CD4-positive, alpha-beta T cell treated with Interleukin-6 at 100 ng/mL for 8 hours (primary cell): ENCODE results near the gene MAS1.

Experiments
- DNase-seq: peaks from one replicate; pipeline ENCODE4 v3.0.0-alpha.2; 2020; ENCODE audit warnings: mixed read lengths, low spot score

Gene MAS1

DNA sequence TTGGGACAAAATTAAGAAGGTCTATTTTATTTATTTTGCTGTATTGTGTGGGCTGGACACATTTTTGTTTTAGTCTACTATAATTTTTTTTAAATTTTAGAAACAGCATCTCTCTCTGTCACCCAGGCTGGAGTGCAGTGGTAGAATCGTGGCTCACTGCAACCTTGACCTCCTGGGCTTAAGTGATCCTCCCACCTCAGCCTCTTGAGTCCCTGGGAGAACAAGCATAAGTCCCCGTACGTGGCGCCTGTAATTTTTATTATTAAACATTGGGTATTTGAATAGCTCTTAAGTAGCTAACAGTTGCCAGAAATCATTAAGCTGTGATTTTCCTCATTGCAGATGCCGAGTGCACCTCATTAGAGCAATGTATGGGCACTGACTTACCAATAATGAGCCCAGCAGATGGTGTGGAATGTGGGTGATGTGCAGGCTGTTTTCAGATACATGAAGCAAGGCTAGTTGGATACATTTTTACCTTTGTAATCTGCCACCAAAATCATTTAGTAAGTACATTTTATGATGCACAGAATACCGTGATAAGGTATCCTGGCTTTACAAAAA, 10.3 kb upstream of the MAS1 start:
- DNase-seq, result no peak

DNA sequence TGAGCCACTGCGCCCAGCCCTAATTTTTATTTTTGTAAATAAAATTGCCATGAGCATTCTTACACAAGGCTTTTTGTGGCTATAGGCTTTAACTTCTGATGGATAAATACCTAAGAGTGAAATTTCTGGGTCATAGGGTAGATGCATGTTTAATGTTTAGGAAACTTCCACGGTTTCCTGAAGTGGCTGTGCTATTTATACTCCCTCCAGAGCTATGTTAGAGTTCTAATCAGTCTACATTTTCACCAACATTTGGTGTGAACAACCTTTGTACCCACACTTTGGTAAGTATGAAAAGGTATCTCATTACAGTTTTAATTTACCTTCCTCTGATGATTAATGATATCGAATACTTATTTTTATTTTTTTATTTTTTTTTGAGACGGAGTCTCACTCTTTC, 6.1 kb upstream of the MAS1 start:
- DNase-seq, result no peak

DNA sequence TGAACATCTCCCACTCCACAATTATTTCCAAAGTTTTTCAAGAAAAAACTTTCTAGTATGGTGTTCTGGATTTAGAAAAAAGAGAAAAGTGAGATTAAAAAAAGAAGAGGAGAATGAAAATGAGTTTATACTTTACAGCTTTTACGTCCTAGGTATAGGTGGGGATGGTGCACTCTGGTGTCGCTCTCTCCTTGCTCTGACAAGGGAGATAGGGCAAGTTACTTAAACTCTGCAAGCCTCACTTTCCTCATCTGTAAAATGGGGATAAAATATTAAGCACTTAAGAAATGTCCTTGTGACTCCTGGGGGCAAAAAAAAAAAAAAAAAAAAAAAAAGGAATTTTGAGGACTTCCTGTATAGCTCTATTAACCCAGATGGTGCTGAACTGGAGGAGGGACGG, 4.5 kb upstream of the MAS1 start:
- DNase-seq, result no peak

DNA sequence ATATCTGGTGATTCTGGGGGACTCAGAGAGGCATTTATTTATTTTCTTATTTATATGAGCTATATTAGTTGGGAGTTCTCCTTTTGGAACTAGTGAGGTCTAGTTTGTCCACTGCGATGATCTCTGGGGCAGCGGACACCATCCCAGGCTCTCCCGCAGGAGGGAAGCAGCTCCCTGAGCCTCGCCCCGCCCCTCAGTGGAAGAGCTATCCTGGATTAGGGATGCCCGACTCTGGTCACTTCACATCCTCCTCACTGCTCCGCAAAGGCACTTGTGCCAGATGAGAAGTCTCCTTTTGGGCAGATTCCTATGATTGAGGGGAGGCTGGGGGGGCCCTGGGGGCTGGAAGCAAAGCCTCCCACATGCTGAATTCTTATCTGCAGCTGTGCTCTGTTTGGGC, 3.6 kb upstream of the MAS1 start:
- no peak for DNase-seq

DNA sequence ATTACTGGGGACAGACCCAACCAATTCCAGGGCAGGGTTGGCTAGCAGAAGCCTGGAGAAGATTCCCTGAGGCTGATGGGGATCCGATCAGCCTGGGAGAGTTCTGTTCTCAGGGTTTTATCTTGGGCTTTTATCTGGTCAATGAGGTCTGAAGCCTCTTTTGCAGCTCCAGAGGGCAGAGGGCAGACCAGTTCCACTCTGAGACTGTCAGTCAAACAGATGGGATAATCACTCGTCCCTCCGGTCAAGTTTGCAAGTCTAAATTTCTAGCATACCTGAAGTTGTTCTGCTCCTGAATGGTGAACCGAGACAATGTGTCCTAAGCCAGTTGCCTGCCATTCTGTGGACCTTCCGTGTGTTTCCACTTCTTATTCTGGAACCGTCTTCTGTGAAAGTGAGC, 3.0 kb upstream of the MAS1 start:
- DNase-seq, result no peak

DNA sequence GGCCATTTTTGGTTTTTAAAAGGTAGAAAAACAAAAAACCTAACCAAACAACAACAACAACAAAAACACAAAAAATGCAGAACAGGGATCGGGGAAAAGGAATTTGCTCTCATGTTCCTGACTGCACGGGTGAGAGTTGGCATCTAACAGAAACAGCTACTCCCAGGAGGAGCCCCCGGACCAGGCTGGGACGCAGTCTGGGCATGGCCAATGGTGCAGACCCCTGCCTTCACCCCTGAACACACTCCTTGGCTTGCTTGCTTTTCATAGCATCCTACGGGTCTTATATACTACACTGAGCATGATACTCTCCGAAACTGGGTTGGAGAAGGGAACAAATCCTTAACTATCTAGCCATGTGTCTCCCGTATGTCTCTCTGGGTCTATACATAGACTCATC, 587 bp upstream of the MAS1 start:
- no peak for DNase-seq

DNA sequence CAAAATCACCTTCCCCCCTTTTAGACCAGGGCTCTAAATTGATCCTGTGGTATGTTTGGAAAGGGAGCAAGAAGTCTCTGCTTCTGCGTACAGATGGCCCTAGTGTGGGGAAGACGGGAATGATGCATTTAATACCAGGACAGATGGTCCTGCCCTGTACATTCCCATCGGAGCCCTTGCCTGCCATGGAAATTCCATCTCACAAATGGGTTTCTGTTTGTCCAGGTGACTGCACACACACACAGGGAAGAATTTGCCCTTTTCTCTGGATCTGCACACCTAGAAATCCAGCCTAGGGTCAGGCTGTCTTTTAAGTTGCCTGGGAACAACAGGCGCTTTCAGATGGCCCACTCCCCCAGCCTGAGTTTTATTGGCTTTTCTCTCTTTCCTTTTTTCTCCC, 1.3 kb downstream of the MAS1 start:
- DNase-seq, result no peak

DNA sequence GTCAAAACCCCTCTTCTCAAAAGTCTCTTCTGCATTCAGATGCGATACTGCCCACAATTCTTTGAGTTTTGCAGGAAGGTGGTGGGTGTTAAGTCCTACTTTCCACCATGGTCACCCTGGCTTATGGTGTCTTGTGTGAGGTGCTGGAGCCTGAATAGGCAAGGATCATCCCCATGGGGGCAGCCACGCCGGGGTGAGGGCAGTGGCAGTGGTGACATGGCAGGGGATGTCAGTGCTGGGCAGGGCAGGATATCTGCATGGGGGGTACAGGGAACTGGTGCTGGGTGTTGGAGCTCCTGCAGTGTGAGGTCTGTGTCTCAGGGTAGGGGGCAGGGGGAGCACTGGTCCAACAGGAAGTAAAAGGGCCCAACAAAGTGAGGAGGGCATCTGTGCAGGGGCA, 2.3 kb downstream of the MAS1 start:
- no peak for DNase-seq

DNA sequence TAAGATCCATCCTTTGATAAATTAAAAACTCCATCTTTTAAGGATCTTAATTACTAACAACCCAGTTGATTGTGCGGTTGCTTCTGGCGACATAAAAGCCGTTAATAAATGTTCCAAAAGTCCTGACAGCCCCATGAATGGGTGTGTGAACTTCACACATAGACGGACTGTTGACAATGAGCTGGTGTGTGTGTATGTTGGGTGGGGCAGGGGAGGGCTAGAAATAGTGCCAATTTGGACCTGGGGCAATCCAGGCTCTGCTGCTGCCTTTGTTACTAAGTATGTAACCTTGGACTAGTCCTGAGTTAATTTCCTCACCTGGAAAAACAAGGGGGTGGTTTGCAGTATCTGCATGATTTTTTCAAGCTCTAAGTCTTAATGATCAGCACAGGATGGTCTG, 4.2 kb downstream of the MAS1 start:
- no peak for DNase-seq

DNA sequence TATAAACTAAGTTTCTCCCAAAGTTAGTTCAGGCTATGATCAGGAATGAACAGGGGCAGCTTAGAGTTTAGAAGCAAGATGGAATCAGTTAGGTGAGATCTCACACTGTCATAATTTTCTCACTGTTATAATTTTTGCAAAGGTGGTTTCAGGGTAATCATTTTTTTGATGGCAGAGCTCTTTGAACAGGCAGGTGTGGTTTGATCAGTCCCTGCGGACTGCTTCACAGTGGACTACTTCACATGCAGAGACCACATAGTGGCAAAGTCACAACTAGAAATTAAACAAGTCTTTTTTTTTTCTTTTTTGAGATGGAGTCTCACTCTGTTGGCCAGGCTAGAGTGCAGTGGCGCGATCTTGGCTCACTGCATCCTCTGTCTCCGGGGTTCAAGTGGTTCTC, 6.8 kb downstream of the MAS1 start:
- DNase-seq, result no peak

DNA sequence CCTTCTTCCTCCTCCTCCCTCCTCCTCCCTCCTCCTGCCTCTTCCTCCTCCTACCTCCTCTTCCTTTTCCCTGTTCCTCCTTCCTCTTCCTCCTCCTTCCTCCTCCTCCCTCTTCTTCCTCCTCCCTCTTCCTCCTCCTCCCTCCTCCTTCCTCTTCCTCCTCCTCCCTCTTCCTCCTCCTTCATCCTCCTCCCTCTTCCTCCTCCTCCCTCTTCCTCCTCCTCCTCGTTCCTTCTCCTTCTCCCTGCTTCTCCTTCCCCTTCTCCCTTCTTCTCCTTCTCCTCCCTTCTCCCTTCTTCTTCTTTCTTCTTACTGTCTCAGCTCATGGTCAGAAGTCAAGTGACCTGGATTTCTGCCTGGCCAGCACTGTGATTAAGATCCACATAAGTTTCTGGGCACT, 7.7 kb downstream of the MAS1 start:
- no peak for DNase-seq

DNA sequence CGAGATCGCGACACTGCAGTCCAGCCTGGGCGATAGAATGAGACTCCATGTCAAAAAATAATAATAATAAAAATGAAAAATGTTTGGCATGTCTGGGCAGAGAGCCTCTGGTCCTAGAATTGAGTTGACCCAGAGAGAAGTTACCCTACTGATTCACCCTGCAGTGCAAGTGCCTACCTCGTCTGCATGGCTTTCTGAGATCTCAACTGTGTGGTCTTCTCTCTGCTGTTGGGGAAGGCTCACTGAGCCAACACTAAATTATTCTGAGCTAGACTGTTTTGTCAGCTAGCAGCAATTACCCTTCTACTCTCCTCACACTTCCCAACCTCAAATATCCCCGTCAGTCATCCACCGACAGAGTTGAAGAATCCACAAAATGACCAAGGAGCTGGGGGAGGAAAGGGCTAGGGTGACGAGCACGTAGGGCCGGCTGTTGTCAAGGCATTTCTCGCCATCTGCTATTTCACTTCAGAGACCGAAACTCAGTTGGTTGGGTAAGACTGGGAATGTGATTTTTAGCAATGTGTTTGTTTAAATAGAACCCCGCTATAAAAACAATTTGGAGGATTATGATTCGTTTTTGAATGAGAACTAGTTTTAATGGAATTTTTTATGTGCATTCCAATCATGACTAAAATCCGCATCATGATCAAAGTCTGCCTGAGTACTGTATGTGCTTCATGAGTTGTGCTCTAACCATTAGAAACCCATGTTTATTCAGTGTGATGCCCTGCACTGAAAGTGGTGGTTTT, 9.4 kb downstream of the MAS1 start:
- no peak for DNase-seq

DNA sequence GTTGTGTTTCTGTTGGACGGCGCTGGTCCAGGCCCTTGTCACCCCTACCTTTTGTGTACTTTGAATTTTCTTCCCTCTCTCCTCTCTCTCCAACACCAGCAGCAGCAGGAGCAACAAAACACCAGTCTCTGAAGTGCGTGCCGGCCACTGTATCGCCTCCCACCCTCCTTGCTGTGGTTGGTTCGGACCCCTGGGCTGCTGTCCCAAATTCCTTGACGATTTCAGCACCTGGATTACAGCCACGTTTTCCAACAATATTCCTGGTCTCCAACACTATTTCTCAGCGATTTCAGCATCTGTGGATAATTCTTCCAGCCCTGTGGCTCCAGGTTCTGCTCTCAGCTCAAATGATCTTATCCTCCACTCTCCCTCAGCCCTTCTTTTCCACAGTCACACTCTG, 11.8 kb downstream of the MAS1 start:
- no peak for DNase-seq

DNA sequence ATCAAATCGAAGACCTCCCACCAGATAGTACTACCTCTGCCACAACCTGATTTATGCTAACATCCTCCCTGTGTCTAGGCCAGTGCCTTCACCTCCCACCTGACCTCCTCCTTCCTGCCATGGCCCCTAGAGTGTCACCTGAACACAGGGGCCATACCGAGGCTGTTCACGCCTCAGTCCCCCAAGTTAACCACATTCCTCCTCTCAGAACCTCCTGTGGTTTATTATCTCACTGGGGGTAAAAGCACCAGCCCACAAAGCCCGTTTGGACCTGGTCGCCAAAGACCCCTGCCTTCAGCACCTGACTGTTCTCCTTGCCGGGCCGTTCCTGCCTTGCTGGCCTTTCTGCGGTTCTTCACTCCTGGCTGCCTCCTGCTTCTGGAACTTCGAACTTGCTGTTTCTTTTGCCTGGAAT, 13.7 kb downstream of the MAS1 start:
- no peak for DNase-seq

DNA sequence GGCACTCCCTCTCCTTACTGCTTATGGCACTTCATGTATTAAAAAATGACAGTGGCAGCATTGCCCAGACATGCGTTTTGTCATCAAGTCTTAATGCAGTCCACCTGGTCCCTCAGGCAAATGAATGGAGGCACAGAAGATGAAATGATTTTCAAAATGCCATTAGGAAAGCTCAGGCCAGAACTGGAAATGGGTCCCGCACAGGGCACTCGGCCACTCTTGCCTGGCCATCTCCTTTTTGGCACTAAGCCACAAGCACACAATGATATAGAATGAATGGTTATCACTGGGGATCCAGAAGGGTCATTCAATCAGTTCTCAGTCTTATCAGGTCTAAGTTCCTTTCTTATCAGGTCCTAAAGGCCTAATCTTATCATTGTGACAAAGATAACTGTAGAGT, 15.6 kb downstream of the MAS1 start:
- no peak for DNase-seq

DNA sequence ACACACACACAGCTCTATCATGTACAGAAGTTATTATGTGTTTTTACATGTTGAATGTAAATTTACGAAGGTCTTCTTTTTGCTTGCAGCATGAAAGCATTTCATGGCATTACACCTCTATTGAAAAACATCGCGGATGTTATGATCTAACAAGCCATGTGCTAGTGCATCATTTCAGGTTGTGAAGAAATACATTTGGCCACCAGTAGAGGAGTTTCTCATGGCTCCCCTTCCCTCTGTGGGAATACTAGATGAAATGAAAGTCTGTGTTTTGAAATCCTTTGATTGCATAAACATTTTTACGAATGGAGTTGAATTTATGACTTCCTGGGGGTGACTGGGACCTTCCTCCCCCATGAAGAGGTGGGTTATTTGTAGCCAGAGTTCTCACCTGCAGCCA, 17.7 kb downstream of the MAS1 start:
- no peak for DNase-seq

DNA sequence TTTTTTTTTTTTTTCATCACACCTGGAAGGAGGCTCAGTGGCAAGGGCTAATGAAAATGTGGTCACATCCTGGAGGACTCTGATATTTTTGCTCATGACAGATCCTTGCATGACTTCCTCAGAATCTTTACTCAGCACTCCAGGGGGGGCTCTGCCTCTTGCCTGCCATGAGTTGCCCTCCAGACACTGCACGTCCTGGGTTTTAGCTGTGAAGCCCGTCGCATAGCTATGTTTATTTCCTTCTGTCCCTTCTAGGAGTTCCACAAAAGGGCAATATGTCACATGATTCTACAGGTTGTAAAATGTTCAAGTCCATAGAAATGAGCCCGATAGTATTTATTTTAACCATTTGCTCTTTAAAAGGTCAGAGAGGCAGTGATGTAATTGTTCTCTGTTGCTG, 18.2 kb downstream of the MAS1 start:
- no peak for DNase-seq

DNA sequence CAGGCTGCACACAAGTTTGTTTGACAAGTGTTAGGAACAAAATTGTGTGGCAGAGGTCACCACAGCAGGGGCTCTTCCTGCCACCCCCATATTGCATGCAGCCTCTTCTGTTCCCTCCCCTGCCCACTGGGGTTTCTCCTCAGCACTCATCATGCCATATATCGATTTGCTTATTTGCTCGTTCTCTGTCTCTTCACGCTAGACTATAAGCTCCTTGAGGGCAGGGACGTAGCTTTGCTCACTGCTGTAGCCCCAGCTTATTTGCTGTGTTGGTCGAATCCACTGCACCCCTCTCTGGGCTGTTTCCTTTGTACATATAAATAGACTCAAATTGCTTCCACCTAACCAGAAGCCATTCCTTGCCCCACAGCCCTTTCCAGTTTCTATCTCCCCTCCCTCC, 19.6 kb downstream of the MAS1 start:
- no peak for DNase-seq

DNA sequence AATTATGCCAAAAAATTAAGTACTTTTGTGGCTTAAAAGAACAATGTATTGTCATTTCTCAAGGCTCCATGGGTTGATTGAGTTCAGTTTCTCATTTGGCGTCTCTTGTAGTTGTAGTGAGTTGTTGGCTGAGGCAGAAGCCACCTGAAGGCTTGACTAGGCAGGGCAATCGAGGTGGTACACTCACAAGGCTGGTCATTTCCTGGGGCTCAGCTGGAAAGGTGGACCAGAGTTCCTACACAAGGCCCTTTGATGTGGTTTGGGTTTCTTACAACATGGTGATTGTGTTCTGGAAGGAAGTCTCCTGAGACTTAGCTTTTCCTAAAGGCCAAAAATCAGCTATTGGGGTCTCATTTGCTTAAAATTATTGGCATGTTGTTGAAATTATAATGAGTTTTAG, 22.6 kb downstream of the MAS1 start:
- no peak for DNase-seq

DNA sequence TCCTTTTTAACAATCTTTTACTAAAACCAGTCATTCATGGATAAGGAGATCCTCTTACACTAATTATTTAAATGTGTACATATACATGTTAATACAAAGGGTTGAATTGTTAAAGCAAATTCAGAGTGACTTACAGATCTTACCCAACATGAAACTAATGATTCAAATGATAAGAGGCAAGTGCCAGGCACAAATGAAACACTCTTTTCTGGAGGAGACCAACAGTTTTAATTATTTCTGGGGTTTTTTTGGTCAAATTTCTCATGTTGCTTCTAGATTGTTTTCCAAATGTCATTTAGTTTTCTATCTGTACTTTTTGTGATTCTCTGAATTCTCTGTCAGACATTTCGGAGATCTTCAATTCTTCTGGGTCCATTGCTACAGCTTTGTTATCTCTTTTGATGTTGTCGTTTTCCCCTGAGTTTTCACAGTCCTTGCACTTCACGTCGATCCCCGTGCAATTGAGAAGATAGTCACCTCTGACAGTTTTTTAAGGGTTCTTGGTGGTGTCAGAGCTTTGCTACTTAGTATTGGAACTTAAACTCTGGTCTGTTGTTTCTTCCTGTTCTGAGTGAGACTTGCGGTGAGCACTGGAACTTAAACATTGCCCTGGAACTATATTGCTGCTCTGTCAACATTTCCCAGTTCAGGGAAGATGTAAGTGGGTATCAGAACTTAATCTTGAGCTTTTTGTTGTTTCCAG, 23.2 kb downstream of the MAS1 start:
- no peak for DNase-seq

DNA sequence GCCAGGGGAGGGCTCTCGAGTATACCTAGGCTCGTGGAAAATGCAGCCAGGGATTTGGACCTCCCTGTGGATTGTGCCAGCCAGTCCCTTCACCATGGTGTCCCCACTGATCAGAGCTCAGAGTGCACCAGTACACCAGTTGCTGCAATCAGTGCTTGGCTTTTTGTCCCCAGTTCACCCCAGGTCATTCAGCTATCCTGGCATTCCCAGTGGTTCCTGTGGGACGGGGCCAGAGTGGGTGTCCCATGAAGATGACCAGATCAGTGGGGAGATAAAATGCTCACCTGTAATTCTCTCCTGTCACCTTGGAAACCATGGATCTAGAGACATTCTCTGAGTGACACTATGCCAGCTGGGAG, 23.8 kb downstream of the MAS1 start:
- DNase-seq, result no peak

DNA sequence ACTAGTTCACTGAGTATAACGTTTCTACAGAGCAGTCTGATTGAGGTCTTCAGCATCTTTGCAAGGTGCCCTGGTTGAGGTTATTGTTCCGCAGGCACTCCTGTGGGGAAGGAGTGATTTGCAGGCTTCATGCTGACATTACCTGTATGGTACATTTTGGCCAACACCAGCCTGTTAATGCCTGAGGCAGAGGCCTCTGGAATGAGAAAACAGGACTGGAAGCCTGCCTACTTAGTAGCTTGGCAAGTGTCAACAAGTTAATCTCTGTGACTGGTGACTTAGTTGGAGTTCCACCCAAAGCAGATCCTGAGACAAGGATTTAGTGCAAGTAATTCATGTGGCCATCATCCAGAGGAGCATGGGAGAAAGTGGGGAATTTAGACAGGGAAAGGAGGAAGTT, 24.6 kb downstream of the MAS1 start:
- DNase-seq, result no peak

DNA sequence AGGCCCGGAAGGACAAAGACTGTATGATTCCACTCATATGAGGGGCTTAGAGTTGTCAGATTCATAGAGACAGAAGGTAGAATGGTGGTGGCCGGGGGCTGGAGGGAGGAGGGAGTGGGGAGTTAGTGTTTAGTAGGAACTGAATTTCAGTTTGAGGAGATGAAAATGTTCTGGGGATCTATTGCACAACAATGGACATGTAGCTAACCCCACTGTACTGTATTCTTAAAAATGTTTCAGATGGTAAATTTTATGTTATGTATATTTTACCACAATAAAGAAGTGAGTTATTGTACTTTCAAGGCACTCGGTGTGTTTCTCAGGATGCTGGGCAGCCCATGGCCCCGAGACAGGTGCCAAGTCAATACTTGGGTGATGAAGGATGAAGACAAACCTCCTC, 25.4 kb downstream of the MAS1 start:
- no peak for DNase-seq

DNA sequence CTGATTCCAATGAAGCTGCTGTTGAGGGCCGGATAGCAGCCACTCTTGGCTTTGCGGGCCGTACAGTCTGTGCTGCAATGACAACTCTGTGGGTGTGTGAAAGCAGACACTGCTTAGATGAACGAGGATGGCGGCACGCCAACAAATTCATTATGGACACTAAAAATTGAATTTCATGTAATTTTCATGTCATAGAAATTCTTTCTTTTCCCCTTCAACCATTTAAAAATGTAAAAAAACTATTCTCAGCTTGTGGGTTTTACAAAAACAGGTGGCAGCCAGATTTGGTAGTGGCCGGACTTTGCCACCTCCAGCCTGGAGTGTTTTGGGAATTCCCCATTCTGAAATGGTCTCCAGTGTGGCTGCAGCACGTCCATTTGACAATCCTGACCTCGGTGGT, 26.0 kb downstream of the MAS1 start:
- DNase-seq, result no peak
